Measurements from ENCODE around the gene TBXA2R.

The TBXA2R gene

DNA sequence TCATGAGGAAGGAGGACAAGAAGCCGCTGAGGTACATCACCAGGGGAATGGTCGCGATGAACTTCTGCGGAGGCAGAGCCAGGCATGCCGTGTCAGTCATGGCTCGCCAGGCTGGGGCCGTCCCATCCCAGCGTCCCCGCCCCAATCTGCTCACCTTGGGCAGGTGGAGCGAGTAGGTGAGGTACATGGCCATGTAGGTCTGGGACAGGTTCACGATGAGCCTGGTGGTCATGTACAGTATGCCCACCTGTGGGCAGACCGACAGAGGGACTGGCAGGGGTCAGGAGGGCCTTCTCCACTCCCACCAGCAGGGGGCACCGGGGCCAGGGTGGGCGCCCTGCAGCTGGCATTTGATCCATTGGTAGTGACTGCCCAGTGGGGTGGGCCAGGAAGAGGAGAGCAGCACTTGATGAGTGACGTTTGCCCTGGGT, 59.4 kb downstream of the TBXA2R start:
- H3K27me3 ChIP-seq (ENCODE audit: control insufficient read depth in 5 of 5, insufficient read depth in 4 of 5, low read length in 5 of 5): no peaks in the 10 kb centered on the region
- peaks cover 0 to 9% (median 4%) of the 10 kb centered on the region in 5 donors for H3K4me1 ChIP-seq (ENCODE audit: control insufficient read depth in 5 of 5, insufficient read depth in 5 of 5, low read length in 5 of 5)
- no peaks in the 10 kb centered on the region for H3K9me3 ChIP-seq (ENCODE audit: control insufficient read depth in 5 of 5, low read length in 5 of 5)
- no peak overlapping the region for H3K4me3 ChIP-seq (ENCODE audit: low read depth in 1 of 5, low read length in 5 of 5)
- peaks cover 0 to 66% (median 33%) of the 10 kb centered on the region in 5 donors for H3K36me3 ChIP-seq (ENCODE audit: control insufficient read depth in 5 of 5, insufficient read depth in 5 of 5, low read length in 5 of 5)
- no peak overlapping the region for H3K9ac ChIP-seq (ENCODE audit: low read length in 5 of 5)
- H3K27ac ChIP-seq (ENCODE audit: low read depth, low read length): no peak overlapping the region

DNA sequence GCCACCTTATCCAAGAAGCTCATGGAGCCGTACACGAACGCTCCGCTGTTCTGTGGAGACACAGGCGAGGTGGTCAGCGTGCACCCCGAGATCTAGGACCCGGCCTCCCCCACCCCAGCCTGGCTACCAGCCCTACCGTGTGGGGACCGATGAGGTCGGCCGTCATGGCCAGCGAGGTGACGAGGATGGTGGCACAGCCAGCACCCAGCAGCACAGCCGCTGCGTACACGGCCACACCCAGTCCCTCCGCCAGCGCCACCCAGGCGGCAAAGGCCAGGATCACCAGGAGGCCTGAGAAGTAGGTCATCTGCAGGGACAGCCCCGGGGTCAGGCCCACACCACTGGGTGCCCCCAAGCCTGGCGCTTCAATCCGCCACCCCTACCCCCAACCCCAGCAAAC, 60.6 kb downstream of the TBXA2R start:
- no peak overlapping the region for H3K27ac ChIP-seq (ENCODE audit: low read depth, low read length)
- H3K4me1 ChIP-seq (ENCODE audit: control insufficient read depth in 5 of 5, insufficient read depth in 5 of 5, low read length in 5 of 5): peaks cover 0 to 9% (median 4%) of the 10 kb centered on the region in 5 donors

DNA sequence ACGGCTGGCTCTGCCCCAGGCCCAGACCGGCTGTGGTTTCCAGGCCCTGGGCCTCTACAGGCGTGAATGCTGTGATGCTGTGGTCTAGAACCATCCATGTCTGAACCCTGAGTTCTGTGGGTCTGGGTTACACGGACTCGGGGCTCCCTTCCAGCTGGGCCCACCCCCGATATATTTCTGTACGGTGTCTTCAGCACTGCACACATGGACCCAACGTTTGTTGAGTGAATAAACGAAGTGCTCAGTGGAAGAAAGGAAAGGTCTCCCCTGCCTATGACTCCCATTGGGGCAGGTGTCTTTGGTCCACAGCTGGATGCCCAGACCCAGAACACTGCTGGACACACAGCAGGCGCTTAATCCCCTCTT, 61.0 kb downstream of the TBXA2R start:
- Histone ChIP-seq H3K4me3 (ENCODE audit: low read depth in 1 of 5, low read length in 5 of 5) (no peak overlapping the region), H3K27me3 (ENCODE audit: control insufficient read depth in 5 of 5, insufficient read depth in 4 of 5, low read length in 5 of 5) (no peaks in the 10 kb centered on the region), H3K9me3 (ENCODE audit: control insufficient read depth in 5 of 5, low read length in 5 of 5) (no peaks in the 10 kb centered on the region), H3K9ac (ENCODE audit: low read length in 5 of 5) (no peak overlapping the region), H3K27ac (ENCODE audit: low read depth, low read length) (no peak overlapping the region), H3K4me1 (ENCODE audit: control insufficient read depth in 5 of 5, insufficient read depth in 5 of 5, low read length in 5 of 5) (peaks cover 0 to 9% (median 4%) of the 10 kb centered on the region in 5 donors), H3K36me3 (ENCODE audit: control insufficient read depth in 5 of 5, insufficient read depth in 5 of 5, low read length in 5 of 5) (peaks cover 0 to 60% (median 29%) of the 10 kb centered on the region in 5 donors)

More for the DNA sequence above, 60.6 kb downstream of the TBXA2R start:
- Histone ChIP-seq H3K9ac (ENCODE audit: low read length in 5 of 5) (no peak overlapping the region), H3K36me3 (ENCODE audit: control insufficient read depth in 5 of 5, insufficient read depth in 5 of 5, low read length in 5 of 5) (peaks cover 0 to 64% (median 33%) of the 10 kb centered on the region in 5 donors), H3K9me3 (ENCODE audit: control insufficient read depth in 5 of 5, low read length in 5 of 5) (no peaks in the 10 kb centered on the region), H3K27me3 (ENCODE audit: control insufficient read depth in 5 of 5, insufficient read depth in 4 of 5, low read length in 5 of 5) (no peaks in the 10 kb centered on the region), H3K4me3 (ENCODE audit: low read depth in 1 of 5, low read length in 5 of 5) (no peak overlapping the region)

DNA sequence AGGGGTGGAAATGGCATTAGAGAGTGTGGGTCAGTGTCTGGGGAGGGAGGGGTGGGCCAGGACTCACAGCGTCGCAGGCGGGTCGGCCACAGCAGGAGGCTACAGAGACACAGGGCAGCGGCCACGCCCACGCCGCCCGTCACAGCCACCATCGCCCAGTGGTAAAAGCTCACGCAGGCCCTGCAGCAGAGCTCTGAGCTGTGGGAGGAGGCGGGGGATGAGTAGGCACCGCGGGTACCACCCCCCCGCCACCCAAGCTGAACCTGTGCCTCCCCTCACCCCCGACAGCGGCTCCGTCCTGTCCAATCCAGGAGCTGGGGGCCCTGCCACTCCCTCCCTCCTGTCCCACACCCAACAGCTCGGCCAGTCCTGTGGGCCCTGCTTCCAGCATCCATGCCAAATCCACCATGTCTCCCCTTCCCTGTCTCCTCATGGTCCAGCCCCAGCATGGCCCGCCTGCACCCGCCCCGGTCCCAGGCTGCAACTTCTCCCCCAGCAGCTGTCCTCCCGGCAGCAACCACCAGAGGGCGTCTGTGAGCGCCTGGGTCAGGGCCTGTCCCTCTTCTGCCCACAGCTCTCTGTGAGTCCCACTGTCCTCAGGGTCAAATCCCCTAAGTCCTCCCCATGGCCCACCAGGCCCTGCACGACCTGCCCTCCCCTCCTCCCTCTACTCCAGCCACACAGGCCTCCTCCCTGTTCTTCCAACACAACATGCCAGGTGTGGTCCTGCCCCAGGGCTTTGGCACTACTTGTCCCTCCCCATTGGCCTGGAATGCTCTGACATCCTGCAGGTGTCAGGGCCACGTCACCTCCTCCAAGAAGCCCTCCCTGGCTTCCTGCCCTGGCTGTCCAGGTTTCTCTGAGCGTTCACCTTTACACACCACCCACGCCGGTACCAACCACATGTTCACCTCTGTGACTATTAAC, 61.7 kb downstream of the TBXA2R start:
- Histone ChIP-seq H3K4me1 (ENCODE audit: control insufficient read depth in 5 of 5, insufficient read depth in 5 of 5, low read length in 5 of 5) (peaks cover 0 to 9% (median 4%) of the 10 kb centered on the region in 5 donors), H3K9ac (ENCODE audit: low read length in 5 of 5) (no peak overlapping the region), H3K4me3 (ENCODE audit: low read depth in 1 of 5, low read length in 5 of 5) (no peak overlapping the region), H3K9me3 (ENCODE audit: control insufficient read depth in 5 of 5, low read length in 5 of 5) (no peaks in the 10 kb centered on the region), H3K36me3 (ENCODE audit: control insufficient read depth in 5 of 5, insufficient read depth in 5 of 5, low read length in 5 of 5) (peaks cover 0 to 57% (median 29%) of the 10 kb centered on the region in 5 donors), H3K27me3 (ENCODE audit: control insufficient read depth in 5 of 5, insufficient read depth in 4 of 5, low read length in 5 of 5) (no peaks in the 10 kb centered on the region), H3K27ac (ENCODE audit: low read depth, low read length) (no peak overlapping the region)

Data from subcutaneous abdominal adipose tissue (tissue), 5 donors.